Activated naive CD4-positive, alpha-beta T cell treated with anti-CD3 and anti-CD28 coated beads for 36 hours (primary cell): Measurements from ENCODE around the gene CABLES2. TPM values are rescaled to one million over a fixed set of nuclear protein-coding genes. Genes with fewer than 3 reads are reported as not detected.

Experiments used
- CTCF ChIA-PET: fragments of 350-600 bp; sonication (Branson Sonifier 250); formaldehyde crosslinking; loops from one replicate; lab custom pipeline; 2021; ENCODE audit warnings: antibody characterized with exemption; lab: Charles Lee
- DNase-seq: peaks from one replicate; pipeline ENCODE4 v3.0.0-alpha.2; 2020
- H3K27ac Mint-ChIP-seq: one replicate; pipeline ENCODE4 v1.8.0; 2021; ENCODE audit warnings: mild to moderate bottlenecking, mixed read lengths
- H3K27me3 Mint-ChIP-seq: one replicate; pipeline ENCODE4 v1.8.0; 2021; ENCODE audit warnings: low read depth, mixed read lengths
- H3K36me3 Mint-ChIP-seq: one replicate; pipeline ENCODE4 v1.8.0; 2021; ENCODE audit warnings: low read depth, mixed read lengths
- H3K4me1 Mint-ChIP-seq: one replicate; pipeline ENCODE4 v1.8.0; 2021; ENCODE audit warnings: low read depth, mixed read lengths
- H3K4me3 Mint-ChIP-seq: one replicate; pipeline ENCODE4 v1.8.0; 2021; ENCODE audit warnings: mild to moderate bottlenecking, moderate library complexity, mixed read lengths
- H3K9me3 Mint-ChIP-seq: one replicate; pipeline ENCODE4 v1.8.0; 2021; ENCODE audit warnings: mixed read lengths
- intact Hi-C: fragments of 100-400 bp; cut with micrococcal nuclease; formaldehyde crosslinking; loops from one replicate; pipeline ENCODE4 v1.15.1; 2023
- total RNA-seq, 2 experiments: library from RNA; stranded (reverse); gene quantifications; one replicate each; pipeline ENCODE4 v1.2.3, GENCODE V29; 2021

The CABLES2 gene
- total RNA-seq, 2 experiments from 2014 or later, result 3.6 to 5.1 TPM

DNA sequence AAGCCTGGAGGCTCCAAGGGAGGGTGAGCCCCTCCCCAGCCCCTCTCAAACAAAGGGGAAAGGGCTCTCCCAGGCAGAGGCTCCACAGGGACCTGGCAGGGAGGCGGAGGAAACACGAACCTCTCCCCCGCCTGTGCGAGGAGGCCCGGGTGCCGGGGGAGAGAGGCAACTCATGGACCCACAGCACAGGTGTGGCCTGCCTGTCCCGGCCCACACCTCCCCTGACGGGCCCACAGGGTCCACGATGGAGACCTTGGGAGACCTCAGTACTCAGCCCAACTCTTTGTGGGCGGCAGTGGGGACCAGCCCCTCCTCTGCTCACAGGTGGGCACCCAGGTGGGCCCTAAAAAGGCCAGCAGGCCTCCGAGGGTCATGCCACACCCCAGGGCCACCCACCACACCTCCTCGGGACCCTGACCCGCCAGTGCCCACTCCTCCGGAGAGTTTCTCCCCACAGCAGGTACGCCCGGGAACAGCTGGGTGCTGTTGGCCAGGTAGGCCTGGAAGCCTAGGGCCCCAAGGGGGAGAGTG lies 52.2 kb downstream of the CABLES2 start:
- no peak for DNase-seq
- H3K27me3 Mint-ChIP-seq, result peaks cover 3% of the 10 kb centered on the region
- H3K36me3 Mint-ChIP-seq, result no peaks in the 10 kb centered on the region
- H3K27ac Mint-ChIP-seq, result no peak overlapping the region
- CTCF ChIA-PET, result no interaction called here
- no peaks in the 10 kb centered on the region for H3K4me1 Mint-ChIP-seq
- intact Hi-C loops, result no loop called here
- H3K9me3 Mint-ChIP-seq, result no peaks in the 10 kb centered on the region
- H3K4me3 Mint-ChIP-seq, result no peak overlapping the region

DNA sequence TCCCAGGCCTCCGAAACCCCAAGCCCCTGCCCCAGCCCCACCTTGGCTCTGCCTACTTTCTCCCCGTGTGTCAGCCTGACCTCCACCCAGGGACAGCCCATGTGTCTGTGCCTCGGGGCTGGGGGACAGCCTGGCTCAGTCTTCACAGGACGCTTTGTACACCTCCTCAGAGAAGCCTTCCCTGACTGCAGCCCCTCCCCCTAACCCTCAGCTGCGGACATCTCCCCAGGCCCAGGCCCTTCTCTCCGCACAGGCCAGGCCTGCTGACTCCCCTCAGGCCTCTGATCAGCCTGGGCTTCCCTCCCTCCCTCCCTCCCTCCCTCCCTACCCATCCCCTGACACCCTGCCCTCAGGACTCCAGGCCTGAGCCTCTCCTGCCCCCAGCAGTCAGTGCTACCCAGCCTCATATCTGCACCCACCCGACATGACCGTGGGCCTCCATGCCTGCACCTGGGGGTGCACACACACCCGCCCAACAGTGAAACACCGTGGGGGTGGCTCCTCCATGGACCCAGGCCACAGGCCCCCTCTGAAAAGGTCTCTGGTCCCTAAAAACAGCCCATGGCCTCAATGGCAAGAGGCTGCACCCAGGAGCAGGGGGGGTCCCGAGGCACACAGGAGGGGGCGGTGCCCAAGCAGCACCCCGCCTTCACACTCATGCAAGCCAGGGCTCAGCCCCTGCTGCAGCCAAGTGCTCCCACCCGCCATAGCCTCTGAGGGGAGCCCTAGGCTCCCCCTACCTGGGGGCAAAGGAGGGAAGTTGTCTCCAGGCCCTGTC lies 52.9 kb downstream of the CABLES2 start:
- intact Hi-C loops, result no loop called here
- H3K27me3 Mint-ChIP-seq, result peaks cover 3% of the 10 kb centered on the region
- CTCF ChIA-PET, result no interaction called here
- no peak for DNase-seq
- no peaks in the 10 kb centered on the region for H3K36me3 Mint-ChIP-seq
- peaks cover 2% of the 10 kb centered on the region for H3K9me3 Mint-ChIP-seq
- no peak overlapping the region for H3K4me3 Mint-ChIP-seq
- no peak overlapping the region for H3K27ac Mint-ChIP-seq
- H3K4me1 Mint-ChIP-seq, result no peaks in the 10 kb centered on the region

DNA sequence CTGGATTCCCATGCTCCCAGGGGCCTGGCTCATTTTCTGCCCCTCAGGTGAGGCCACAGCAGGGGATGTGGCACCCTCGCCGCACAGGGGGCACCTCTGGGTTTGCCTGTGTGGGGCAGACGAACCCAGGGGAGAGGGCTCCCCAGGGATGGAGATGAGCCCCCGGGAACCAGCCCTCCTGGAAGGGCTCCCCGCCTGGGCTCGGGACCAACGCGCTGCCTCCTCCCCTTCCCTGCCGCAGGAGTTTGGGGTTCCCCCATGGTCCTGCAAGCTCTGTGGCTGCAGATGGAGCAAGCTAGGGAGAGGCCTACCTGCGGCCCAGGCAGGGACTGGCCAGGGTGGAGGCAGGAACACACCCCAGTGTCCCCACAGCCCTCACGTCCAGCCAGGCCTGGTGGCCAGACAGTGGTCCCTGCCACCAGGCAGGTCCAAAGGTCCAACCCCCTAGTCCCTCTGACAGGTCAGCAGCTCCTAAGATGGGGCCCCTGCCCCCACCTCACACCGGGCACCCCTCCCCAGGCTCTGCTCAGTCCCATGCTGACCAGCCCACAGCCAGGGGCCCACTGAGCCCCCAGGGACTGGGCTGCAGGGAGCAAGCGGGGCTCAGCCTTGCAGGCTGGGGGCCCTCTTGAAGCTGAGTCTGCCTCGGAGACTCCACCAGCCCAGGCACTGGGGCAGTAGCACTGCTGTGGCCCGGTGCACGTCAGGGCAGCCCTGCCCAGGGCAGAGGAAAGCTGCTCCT lies 53.6 kb downstream of the CABLES2 start:
- no peak overlapping the region for H3K27ac Mint-ChIP-seq
- intact Hi-C loops, result no loop called here
- H3K4me3 Mint-ChIP-seq, result no peak overlapping the region
- CTCF ChIA-PET, result no interaction called here
- no peaks in the 10 kb centered on the region for H3K4me1 Mint-ChIP-seq
- H3K9me3 Mint-ChIP-seq, result peaks cover 6% of the 10 kb centered on the region
- no peaks in the 10 kb centered on the region for H3K36me3 Mint-ChIP-seq
- DNase-seq, result no peak
- peaks cover 3% of the 10 kb centered on the region for H3K27me3 Mint-ChIP-seq

DNA sequence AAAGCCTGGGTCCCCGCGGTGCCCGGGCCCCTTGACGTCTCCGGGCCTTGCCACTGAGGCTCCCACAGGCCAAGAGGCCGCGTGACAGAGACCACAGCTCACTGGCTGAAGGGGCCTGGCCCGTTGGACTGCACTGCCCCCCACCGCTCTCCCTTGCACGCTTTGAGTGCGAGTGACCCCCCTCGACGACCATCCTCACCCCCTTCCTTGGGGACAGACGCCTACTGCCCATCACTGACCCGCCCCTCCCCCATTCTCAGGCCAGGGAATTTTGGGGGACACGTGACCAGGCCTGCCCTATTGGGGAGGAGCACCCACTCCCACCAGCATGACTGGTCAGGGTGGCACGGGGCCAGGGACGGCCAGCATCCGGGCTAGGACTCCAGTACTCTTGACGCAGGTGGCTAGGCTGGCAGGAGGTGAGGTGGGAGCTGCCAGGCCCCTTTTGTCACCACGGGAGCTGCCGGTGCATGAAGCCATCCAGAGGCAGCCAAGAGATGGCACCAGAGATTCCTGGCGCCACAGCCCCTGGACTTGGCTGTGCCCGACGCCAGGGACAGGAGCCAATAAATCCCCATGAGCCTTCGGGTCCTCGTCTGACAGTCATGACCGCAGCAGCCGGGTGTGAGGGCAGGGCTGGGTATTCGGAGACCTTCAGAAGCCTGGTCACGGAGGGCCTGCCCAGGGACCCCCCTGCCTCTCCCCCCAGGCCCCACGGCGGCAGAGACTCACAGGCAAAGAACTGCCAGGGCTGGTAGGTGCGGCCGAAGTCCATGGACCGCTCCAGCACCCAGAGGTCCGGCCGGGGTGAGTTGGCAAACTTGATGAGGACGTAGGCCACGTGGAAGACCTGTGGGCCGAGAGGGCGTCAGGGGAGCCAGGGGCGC lies 54.4 kb downstream of the CABLES2 start:
- Mint-ChIP-seq H3K36me3 (no peaks in the 10 kb centered on the region), H3K27ac (no peak overlapping the region), H3K27me3 (peaks cover 3% of the 10 kb centered on the region), H3K4me3 (no peak overlapping the region), H3K4me1 (no peaks in the 10 kb centered on the region), H3K9me3 (peaks cover 6% of the 10 kb centered on the region)
- intact Hi-C loops, result no loop called here
- no peak for DNase-seq
- CTCF ChIA-PET, result no interaction called here

DNA sequence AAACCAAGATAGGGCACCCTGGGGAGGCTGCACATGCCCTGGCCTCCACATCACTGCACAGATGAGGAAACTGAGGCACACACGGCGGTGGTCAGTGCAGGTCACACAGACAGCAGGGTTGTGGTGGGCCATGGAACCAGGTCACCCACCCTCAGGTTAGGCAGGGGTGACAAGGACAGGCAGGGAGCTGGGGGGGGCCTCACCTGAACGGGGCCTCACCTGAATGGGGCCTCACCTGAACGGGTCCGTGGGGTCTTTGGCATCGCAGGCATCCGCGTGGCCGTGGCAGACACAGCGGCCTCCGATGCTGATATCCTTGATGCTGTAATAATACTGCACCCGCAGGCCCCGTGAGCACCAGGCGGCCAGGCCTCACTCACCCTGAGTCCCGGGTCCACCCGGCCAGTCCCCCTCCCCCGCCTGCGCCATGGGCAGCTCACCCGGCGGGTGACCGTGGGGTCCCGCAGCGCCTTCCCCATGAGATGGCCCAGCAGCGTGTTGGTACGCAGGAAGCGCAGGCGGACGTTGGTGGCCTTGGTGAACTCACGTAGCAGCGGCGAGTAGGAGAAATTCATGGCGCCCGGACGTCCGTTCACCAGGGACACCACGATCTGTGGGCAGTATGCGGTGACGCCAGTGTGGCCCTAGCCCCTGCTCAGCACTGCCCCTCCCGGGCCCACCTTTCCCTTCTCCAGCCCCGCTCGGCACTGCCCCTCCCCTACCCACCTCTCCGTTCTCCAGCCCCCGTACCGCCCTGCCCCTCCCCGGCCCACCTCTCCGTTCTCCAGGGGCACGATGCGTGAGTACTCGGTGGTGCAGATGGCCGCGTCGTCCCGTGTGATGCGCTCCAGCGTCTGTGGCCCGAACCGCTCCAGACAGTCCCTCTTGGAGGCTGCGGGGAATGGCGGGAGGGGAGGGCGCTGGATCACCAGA lies 55.4 kb downstream of the CABLES2 start:
- CTCF ChIA-PET, result no interaction called here
- Mint-ChIP-seq H3K27ac (no peak overlapping the region), H3K27me3 (peaks cover 1% of the 10 kb centered on the region), H3K4me1 (no peaks in the 10 kb centered on the region), H3K9me3 (peaks cover 6% of the 10 kb centered on the region), H3K4me3 (no peak overlapping the region), H3K36me3 (no peaks in the 10 kb centered on the region)
- intact Hi-C loops, result no loop called here
- DNase-seq, result no peak

- CTCF ChIA-PET, result no interaction called here
- intact Hi-C loops, result no loop called here
- Mint-ChIP-seq H3K4me3 (no peak overlapping the region), H3K9me3 (peaks cover 6% of the 10 kb centered on the region), H3K27ac (no peak overlapping the region), H3K27me3 (no peaks in the 10 kb centered on the region), H3K4me1 (no peaks in the 10 kb centered on the region), H3K36me3 (no peaks in the 10 kb centered on the region)
- DNase-seq, result no peak
Observed at GRCh38 chr20:62350629-62351422, 56.3 kb downstream of the CABLES2 start.

DNA sequence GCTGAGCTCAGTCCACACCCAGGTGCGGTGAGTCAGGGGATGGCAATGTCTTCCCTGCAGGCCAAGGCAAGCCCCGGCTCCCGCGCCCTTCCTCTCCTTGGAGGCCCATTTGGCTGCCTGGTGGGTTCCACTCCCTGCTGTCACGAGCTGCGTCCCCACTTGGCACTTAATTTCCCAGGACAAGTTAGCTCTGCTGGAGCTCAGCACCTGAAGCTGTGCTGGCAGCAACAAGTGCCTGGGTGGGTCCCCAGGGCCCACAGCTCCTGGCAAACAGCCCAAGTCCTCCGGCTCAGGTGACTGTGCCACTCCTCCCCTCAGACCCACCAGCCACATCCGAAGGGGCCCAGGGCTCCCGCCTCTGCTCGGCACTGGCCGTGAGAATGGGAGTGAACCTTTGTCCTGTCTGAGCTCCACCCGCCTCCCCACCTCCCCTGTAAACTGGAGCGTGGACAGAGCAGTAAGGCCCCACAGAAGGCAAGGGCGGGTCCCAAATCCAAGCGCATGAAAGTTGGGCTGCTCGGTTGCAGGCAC lies 56.9 kb downstream of the CABLES2 start:
- no peak for DNase-seq
- no peaks in the 10 kb centered on the region for H3K27me3 Mint-ChIP-seq

GRCh38 chr20:62349556-62350097 lies 57.5 kb downstream of the CABLES2 start:
- intact Hi-C loops, result no loop called here
- H3K36me3 Mint-ChIP-seq, result no peaks in the 10 kb centered on the region
- no peak overlapping the region for H3K27ac Mint-ChIP-seq
- peaks cover 6% of the 10 kb centered on the region for H3K9me3 Mint-ChIP-seq
- no peak for DNase-seq
- H3K4me3 Mint-ChIP-seq, result no peak overlapping the region
- CTCF ChIA-PET, result no interaction called here
- no peaks in the 10 kb centered on the region for H3K4me1 Mint-ChIP-seq
- H3K27me3 Mint-ChIP-seq, result no peaks in the 10 kb centered on the region

More for the DNA sequence above, 56.9 kb downstream of the CABLES2 start:
- intact Hi-C loops, result no loop called here
- Mint-ChIP-seq H3K36me3 (no peaks in the 10 kb centered on the region), H3K27ac (no peak overlapping the region), H3K4me3 (no peak overlapping the region), H3K4me1 (no peaks in the 10 kb centered on the region), H3K9me3 (peaks cover 6% of the 10 kb centered on the region)
- CTCF ChIA-PET, result no interaction called here

DNA sequence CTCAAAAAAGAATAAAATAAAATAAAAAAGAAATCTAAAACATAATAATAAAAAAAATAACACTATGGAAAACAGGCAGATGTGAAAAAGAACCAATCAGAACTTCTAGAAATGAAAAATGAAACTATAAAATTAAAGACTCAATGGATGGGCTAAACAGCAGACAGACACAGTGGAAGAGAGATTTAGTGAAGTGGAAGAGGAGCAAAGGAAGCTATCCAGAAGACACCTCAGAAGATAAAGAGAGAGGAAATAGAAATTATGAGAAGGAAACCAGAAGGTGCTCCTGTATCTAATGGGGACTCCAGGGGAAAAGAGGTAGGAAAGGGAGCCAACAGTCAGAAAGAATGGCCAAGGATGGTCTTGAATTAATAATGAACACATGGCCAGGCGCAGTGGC lies 58.5 kb downstream of the CABLES2 start:
- intact Hi-C loops, result no loop called here
- H3K36me3 Mint-ChIP-seq, result no peaks in the 10 kb centered on the region
- H3K27me3 Mint-ChIP-seq, result no peaks in the 10 kb centered on the region
- H3K4me1 Mint-ChIP-seq, result no peaks in the 10 kb centered on the region
- DNase-seq, result no peak
- CTCF ChIA-PET, result interaction anchor here (1.1 kb wide), 1 partner anchor 47 kb away, joined by 3 read pairs; no protein-coding TSS in a partner anchor
- no peak overlapping the region for H3K4me3 Mint-ChIP-seq
- no peak overlapping the region for H3K27ac Mint-ChIP-seq
- peaks cover 6% of the 10 kb centered on the region for H3K9me3 Mint-ChIP-seq

DNA sequence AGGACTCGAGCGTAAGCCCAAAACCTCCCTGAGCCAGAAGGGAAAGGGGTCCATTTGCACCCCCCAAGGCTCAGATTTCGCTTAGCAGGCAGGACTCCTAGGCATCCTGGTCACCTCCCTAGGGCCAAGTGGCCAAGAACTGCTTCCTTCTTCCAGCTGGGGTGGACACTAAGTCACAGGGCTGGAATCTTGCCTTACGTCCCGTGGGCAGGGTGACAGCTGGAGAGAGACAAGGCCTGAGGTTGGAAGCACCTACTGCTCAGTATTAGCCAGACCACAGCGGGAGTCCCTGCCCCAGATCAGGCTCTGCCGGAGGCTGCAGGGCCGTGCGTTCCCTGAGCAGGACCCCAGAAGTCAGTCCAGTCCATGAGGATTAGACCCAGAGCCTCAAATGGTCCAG lies 59.6 kb downstream of the CABLES2 start:
- intact Hi-C loops, result no loop called here
- Mint-ChIP-seq H3K27ac (no peak overlapping the region), H3K4me3 (no peak overlapping the region), H3K4me1 (no peaks in the 10 kb centered on the region), H3K36me3 (no peaks in the 10 kb centered on the region), H3K27me3 (peaks cover 3% of the 10 kb centered on the region), H3K9me3 (peaks cover 6% of the 10 kb centered on the region)
- CTCF ChIA-PET, result interaction anchor here (1.1 kb wide), 1 partner anchor 46 kb away, joined by 3 read pairs; no protein-coding TSS in a partner anchor
- DNase-seq, result no peak

GRCh38 chr20:62347151-62347404 lies 60.0 kb downstream of the CABLES2 start:
- H3K36me3 Mint-ChIP-seq, result no peaks in the 10 kb centered on the region
- CTCF ChIA-PET, result no interaction called here
- intact Hi-C loops, result no loop called here
- peaks cover 6% of the 10 kb centered on the region for H3K9me3 Mint-ChIP-seq
- H3K27me3 Mint-ChIP-seq, result peaks cover 3% of the 10 kb centered on the region
- no peaks in the 10 kb centered on the region for H3K4me1 Mint-ChIP-seq
- H3K27ac Mint-ChIP-seq, result no peak overlapping the region
- no peak overlapping the region for H3K4me3 Mint-ChIP-seq
- no peak for DNase-seq
